H9 (cell line): ENCODE measurements around the gene ERMP1. TPM values are rescaled to one million over a fixed set of nuclear protein-coding genes. Genes with fewer than 3 reads are reported as not detected.

Source experiments
- DNase-seq: peaks from one replicate; pipeline ENCODE4 v3.0.0-alpha.2; 2017
- H2AFZ ChIP-seq: one replicate; pipeline ENCODE4 v1.6.1; 2013; ENCODE audit warnings: mild to moderate bottlenecking, low read length, control low read depth, moderate library complexity
- H2AK5ac ChIP-seq: 2 replicates; pipeline ENCODE4 v1.6.1; 2013; ENCODE audit warnings: low read length, control low read depth, mixed read lengths; ENCODE audit not compliant: insufficient read length
- H2BK120ac ChIP-seq: one replicate; pipeline ENCODE4 v1.6.1; 2013; ENCODE audit warnings: low read depth, mild to moderate bottlenecking, low read length, control low read depth, inconsistent platforms; ENCODE audit not compliant: poor library complexity, severe bottlenecking
- H2BK12ac ChIP-seq: 2 replicates; pipeline ENCODE4 v1.6.1; 2013; ENCODE audit warnings: low read length, control low read depth, mixed read lengths, low read depth; ENCODE audit not compliant: insufficient read length
- H2BK15ac ChIP-seq: 2 replicates; pipeline ENCODE4 v1.6.1; 2013; ENCODE audit warnings: low read depth, low read length, control low read depth
- H2BK20ac ChIP-seq: one replicate; pipeline ENCODE4 v1.6.1; 2013; ENCODE audit warnings: low read depth, mild to moderate bottlenecking, low read length, control low read depth, inconsistent platforms; ENCODE audit not compliant: poor library complexity, severe bottlenecking
- H2BK5ac ChIP-seq: 2 replicates; pipeline ENCODE4 v1.6.1; 2013; ENCODE audit warnings: low read length, control low read depth, mixed read lengths; ENCODE audit not compliant: insufficient read length
- H3K14ac ChIP-seq: 2 replicates; pipeline ENCODE4 v1.6.1; 2013; ENCODE audit warnings: low read length, control low read depth; ENCODE audit not compliant: insufficient read depth
- H3K18ac ChIP-seq: 2 replicates; pipeline ENCODE4 v1.6.1; 2013; ENCODE audit warnings: low read depth, mild to moderate bottlenecking, mixed read lengths, low read length, control low read depth; ENCODE audit not compliant: insufficient read length
- H3K23ac ChIP-seq: 2 replicates; pipeline ENCODE4 v1.6.1; 2013; ENCODE audit warnings: low read length, control low read depth, mixed read lengths, low read depth; ENCODE audit not compliant: insufficient read length
- H3K23me2 ChIP-seq: 2 replicates; pipeline ENCODE4 v1.6.1; 2013; ENCODE audit warnings: low read depth, mild to moderate bottlenecking, mixed read lengths, low read length, control low read depth; ENCODE audit not compliant: insufficient read length, poor library complexity, severe bottlenecking
- H3K27ac ChIP-seq: 2 replicates; pipeline ENCODE4 v1.5.1; 2013; ENCODE audit warnings: low read length, control low read depth, mixed read lengths, low read depth; ENCODE audit not compliant: insufficient read length
- H3K27me3 ChIP-seq: 2 replicates; pipeline ENCODE4 v1.6.1; 2013; ENCODE audit warnings: low read length, control low read depth, inconsistent platforms; ENCODE audit not compliant: insufficient read depth
- H3K4ac ChIP-seq: 2 replicates; pipeline ENCODE4 v1.6.1; 2013; ENCODE audit warnings: low read depth, mild to moderate bottlenecking, control low read depth, inconsistent platforms, low read length, moderate library complexity
- H3K4me1 ChIP-seq: 2 replicates; pipeline ENCODE4 v1.6.1; 2013; ENCODE audit warnings: low read length, control low read depth, inconsistent platforms; ENCODE audit not compliant: insufficient read depth
- H3K4me2 ChIP-seq: 2 replicates; pipeline ENCODE4 v1.6.1; 2013; ENCODE audit warnings: low read length, control low read depth, mixed read lengths; ENCODE audit not compliant: insufficient read length, insufficient read depth
- H3K56ac ChIP-seq: 2 replicates; pipeline ENCODE4 v1.6.1; 2013; ENCODE audit warnings: low read depth, mild to moderate bottlenecking, mixed read lengths, low read length, control low read depth; ENCODE audit not compliant: insufficient read length
- H3K79me1 ChIP-seq: 2 replicates; pipeline ENCODE4 v1.6.1; 2013; ENCODE audit warnings: low read depth, mild to moderate bottlenecking, moderate library complexity, low read length, control low read depth, inconsistent platforms; ENCODE audit not compliant: insufficient read depth, poor library complexity, severe bottlenecking
- H3K79me2 ChIP-seq: 2 replicates; pipeline ENCODE4 v1.6.1; 2013; ENCODE audit warnings: low read length, control low read depth, inconsistent platforms; ENCODE audit not compliant: insufficient read depth
- H3K9ac ChIP-seq: 2 replicates; pipeline ENCODE4 v1.6.1; 2013; ENCODE audit warnings: low read length, control low read depth, mixed read lengths; ENCODE audit not compliant: insufficient read length; ENCODE audit errors: extremely low read depth
- H3K9me3 ChIP-seq: one replicate; pipeline ENCODE4 v1.6.1; 2013; ENCODE audit warnings: low read depth, low read length, inconsistent platforms; ENCODE audit not compliant: control insufficient read depth
- H3T11ph ChIP-seq: one replicate; pipeline ENCODE4 v1.6.1; 2013; ENCODE audit warnings: mild to moderate bottlenecking, low read length, control low read depth, inconsistent platforms
- H4K20me1 ChIP-seq: one replicate; pipeline ENCODE4 v1.6.1; 2013; ENCODE audit not compliant: control insufficient read depth, insufficient read length, insufficient read depth
- H4K5ac ChIP-seq: 2 replicates; pipeline ENCODE4 v1.6.1; 2013; ENCODE audit warnings: low read depth, mild to moderate bottlenecking, mixed read lengths, low read length, control low read depth; ENCODE audit not compliant: insufficient read length
- H4K8ac ChIP-seq: replicated peaks from 2 replicates; pipeline ENCODE4 v1.6.1; 2013; ENCODE audit warnings: low read length, control low read depth, mixed read lengths, low read depth; ENCODE audit not compliant: insufficient read length
- H4K91ac ChIP-seq: 2 replicates; pipeline ENCODE4 v1.6.1; 2013; ENCODE audit warnings: low read depth, mild to moderate bottlenecking, moderate library complexity, mixed read lengths, low read length, control low read depth; ENCODE audit not compliant: insufficient read length
- H3K27ac Mint-ChIP-seq, 3 experiments: 2 replicates in 2 of 3; 3 replicates in 1 of 3; pipeline ENCODE4 v1.8.0; 2020 to 2021; ENCODE audit warnings: mixed read lengths in 3 of 3, mild to moderate bottlenecking in 1 of 3, moderate library complexity in 1 of 3
- H3K27me3 Mint-ChIP-seq: 2 replicates; pipeline ENCODE4 v1.8.0; 2021; ENCODE audit warnings: low read depth, mild to moderate bottlenecking, moderate library complexity, mixed read lengths
- H3K36me3 Mint-ChIP-seq, 3 experiments: 2 replicates in 2 of 3; 3 replicates in 1 of 3; pipeline ENCODE4 v1.8.0; 2020 to 2021; ENCODE audit warnings: low read depth in 3 of 3, mixed read lengths in 3 of 3; ENCODE audit not compliant: insufficient read depth in 1 of 3
- H3K4me1 Mint-ChIP-seq, 2 experiments: 2 replicates each; pipeline ENCODE4 v1.8.0; 2020; ENCODE audit warnings: mixed read lengths in 2 of 2
- H3K4me3 Mint-ChIP-seq, 2 experiments: 2 replicates in 1 of 2; 3 replicates in 1 of 2; pipeline ENCODE4 v1.8.0; 2020 to 2021; ENCODE audit warnings: mild to moderate bottlenecking in 2 of 2, mixed read lengths in 2 of 2, moderate library complexity in 1 of 2
- H3K9me3 Mint-ChIP-seq, 2 experiments: 2 replicates in 1 of 2; 3 replicates in 1 of 2; pipeline ENCODE4 v1.8.0; 2020; ENCODE audit warnings: mild to moderate bottlenecking in 2 of 2, mixed read lengths in 2 of 2, moderate library complexity in 1 of 2
- WGBS: extraction: QIAGEN DNeasy Blood & Tissue Kit; methylation state at CpG from one replicate; pipeline ENCODE4 v1.1.7; 2013; ENCODE audit warnings: missing lambda C conversion rate, low lambda C conversion rate, mixed read lengths; ENCODE audit not compliant: insufficient read length; ENCODE audit errors: extremely low coverage; 5-methylcytosine and 5-hydroxymethylcytosine counted together
- total RNA-seq: library from RNA; stranded (reverse); gene quantifications from 2 replicates; pipeline ENCODE4 v1.2.1, GENCODE V29; 2021
- TF ChIP-seq, protein P1 (sequence below): fragments of 200-600 bp; sonication (generic); conservative IDR thresholded peaks from 3 replicates; pipeline ENCODE4 v1.8.0; 2021; ENCODE audit warnings: antibody characterized with exemption, mild to moderate bottlenecking

Gene ERMP1
- total RNA-seq, 1 experiment from 2014 or later: 20.2 TPM

DNA sequence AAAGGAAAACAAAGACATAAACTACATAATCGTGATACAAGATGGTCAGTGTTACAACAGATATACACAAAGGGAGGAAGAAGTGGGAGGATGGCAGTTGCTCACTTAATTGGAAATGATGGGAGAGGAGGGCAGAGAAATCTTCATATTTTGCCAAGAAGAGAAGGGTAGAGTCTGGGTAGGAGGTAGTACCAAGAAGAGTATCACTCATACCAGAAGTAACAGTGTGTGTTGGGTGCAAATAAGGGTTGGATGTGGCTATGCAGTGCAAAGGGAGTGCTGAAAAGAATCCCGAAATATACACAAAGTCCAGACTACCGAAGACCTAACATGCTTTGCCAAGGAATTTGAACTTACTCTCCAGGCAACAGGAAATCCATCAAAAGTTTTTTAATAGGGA, 41.0 kb downstream of the ERMP1 start:
- Mint-ChIP-seq H3K4me3 (no peak overlapping the region), H3K9me3 (no peaks in the 10 kb centered on the region), H3K27ac (no peak overlapping the region), H3K27me3 (no peaks in the 10 kb centered on the region), H3K4me1 (no peaks in the 10 kb centered on the region), H3K36me3 (peaks cover 0 to 14% (median 8%) of the 10 kb centered on the region in 3 experiments; a peak in 4 of 7 replicates)
- no peak overlapping the region for H3T11ph ChIP-seq
- H2BK20ac ChIP-seq: no peak overlapping the region
- H2BK12ac ChIP-seq: no peak overlapping the region
- no peaks in the 10 kb centered on the region for H3K23me2 ChIP-seq
- H3K79me2 ChIP-seq: no peaks in the 10 kb centered on the region
- no peaks in the 10 kb centered on the region for H3K4me1 ChIP-seq
- TF ChIP-seq, protein P1, sequence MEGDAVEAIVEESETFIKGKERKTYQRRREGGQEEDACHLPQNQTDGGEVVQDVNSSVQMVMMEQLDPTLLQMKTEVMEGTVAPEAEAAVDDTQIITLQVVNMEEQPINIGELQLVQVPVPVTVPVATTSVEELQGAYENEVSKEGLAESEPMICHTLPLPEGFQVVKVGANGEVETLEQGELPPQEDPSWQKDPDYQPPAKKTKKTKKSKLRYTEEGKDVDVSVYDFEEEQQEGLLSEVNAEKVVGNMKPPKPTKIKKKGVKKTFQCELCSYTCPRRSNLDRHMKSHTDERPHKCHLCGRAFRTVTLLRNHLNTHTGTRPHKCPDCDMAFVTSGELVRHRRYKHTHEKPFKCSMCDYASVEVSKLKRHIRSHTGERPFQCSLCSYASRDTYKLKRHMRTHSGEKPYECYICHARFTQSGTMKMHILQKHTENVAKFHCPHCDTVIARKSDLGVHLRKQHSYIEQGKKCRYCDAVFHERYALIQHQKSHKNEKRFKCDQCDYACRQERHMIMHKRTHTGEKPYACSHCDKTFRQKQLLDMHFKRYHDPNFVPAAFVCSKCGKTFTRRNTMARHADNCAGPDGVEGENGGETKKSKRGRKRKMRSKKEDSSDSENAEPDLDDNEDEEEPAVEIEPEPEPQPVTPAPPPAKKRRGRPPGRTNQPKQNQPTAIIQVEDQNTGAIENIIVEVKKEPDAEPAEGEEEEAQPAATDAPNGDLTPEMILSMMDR: no peak
- no peak overlapping the region for H3K27ac ChIP-seq
- H3K9me3 ChIP-seq: no peaks in the 10 kb centered on the region
- no peak overlapping the region for H3K23ac ChIP-seq
- no peak for DNase-seq
- no peak overlapping the region for H3K56ac ChIP-seq
- no peak overlapping the region for H2BK120ac ChIP-seq
- no peak overlapping the region for H2AFZ ChIP-seq
- H4K5ac ChIP-seq: no peak overlapping the region
- H2BK15ac ChIP-seq: no peak overlapping the region
- no peak overlapping the region for H4K91ac ChIP-seq
- no peak overlapping the region for H4K8ac ChIP-seq
- no peak overlapping the region for H2AK5ac ChIP-seq
- H2BK5ac ChIP-seq: no peak overlapping the region
- H3K18ac ChIP-seq: no peak overlapping the region
- no peaks in the 10 kb centered on the region for H4K20me1 ChIP-seq
- no peaks in the 10 kb centered on the region for H3K27me3 ChIP-seq
- no peak overlapping the region for H3K4ac ChIP-seq
- no peak overlapping the region for H3K14ac ChIP-seq
- no peak overlapping the region for H3K4me2 ChIP-seq
- WGBS: no CpG with 5 or more reads among the region's 3 CpGs
- H3K79me1 ChIP-seq: no peaks in the 10 kb centered on the region
- H3K9ac ChIP-seq: no peak overlapping the region
